HEK293T (cell line): ENCODE results near the gene COQ8A.
"Not testable (repeated sequence)": the region's sequence is repeated elsewhere in the genome, so short reads cannot be mapped to it uniquely, and the experiment has no call there.

Source experiments
- CTCF ChIA-PET: fragments of 350-600 bp; formaldehyde crosslinking; extraction: SDS; loops from one replicate; lab custom pipeline; 2021; ENCODE audit warnings: antibody characterized with exemption, inconsistent platforms; lab: Yijun Ruan, JAX
- POLR2A ChIA-PET: fragments of 350-600 bp; formaldehyde crosslinking; extraction: SDS; loops from one replicate; lab custom pipeline; 2020; ENCODE audit warnings: antibody characterized with exemption, inconsistent platforms; lab: Yijun Ruan, JAX
- DNase-seq: peaks from one replicate; pipeline ENCODE4 v3.0.0; 2012; ENCODE audit warnings: mixed read lengths; ENCODE audit errors: extremely low spot score
- ARNT ChIP-seq: fragments of 450-650 bp; IDR thresholded peaks from 2 replicates; pipeline ENCODE4 v1.6.1; 2017; ENCODE audit warnings: mild to moderate bottlenecking
- BHLHE40 ChIP-seq: fragments of 450-650 bp; IDR thresholded peaks from 2 replicates; pipeline ENCODE4 v1.6.1; 2016; ENCODE audit warnings: mild to moderate bottlenecking, moderate library complexity, borderline replicate concordance
- CTBP1 ChIP-seq: fragments of 450-650 bp; IDR thresholded peaks from 2 replicates; pipeline ENCODE4 v1.6.1; 2016; ENCODE audit warnings: borderline replicate concordance
- ELF4 ChIP-seq: fragments of 450-650 bp; IDR thresholded peaks from 2 replicates; pipeline ENCODE4 v1.6.1; 2017; ENCODE audit warnings: antibody characterized with exemption
- FOXA1 ChIP-seq: fragments of 450-650 bp; IDR thresholded peaks from 2 replicates; pipeline ENCODE4 v1.6.1; 2016; ENCODE audit warnings: mild to moderate bottlenecking
- FOXK2 ChIP-seq: fragments of 450-650 bp; IDR thresholded peaks from 2 replicates; pipeline ENCODE4 v1.6.1; 2016; ENCODE audit warnings: mild to moderate bottlenecking
- FOXM1 ChIP-seq: fragments of 450-650 bp; IDR thresholded peaks from 2 replicates; pipeline ENCODE4 v1.6.1; 2017; ENCODE audit warnings: mild to moderate bottlenecking, borderline replicate concordance
- HDGF ChIP-seq: fragments of 450-650 bp; IDR thresholded peaks from 2 replicates; pipeline ENCODE4 v1.6.1; 2017; ENCODE audit warnings: antibody characterized with exemption, borderline replicate concordance
- L3MBTL2 ChIP-seq: fragments of 450-650 bp; conservative IDR thresholded peaks from 2 replicates; pipeline ENCODE4 v1.6.1; 2016; ENCODE audit warnings: mild to moderate bottlenecking
- LEF1 ChIP-seq: fragments of 450-650 bp; IDR thresholded peaks from 2 replicates; pipeline ENCODE4 v1.6.1; 2017; ENCODE audit warnings: mild to moderate bottlenecking, borderline replicate concordance
- NFRKB ChIP-seq: fragments of 450-650 bp; IDR thresholded peaks from 2 replicates; pipeline ENCODE4 v1.6.1; 2016; ENCODE audit warnings: mild to moderate bottlenecking, moderate library complexity
- SP1 ChIP-seq: fragments of 450-650 bp; IDR thresholded peaks from 2 replicates; pipeline ENCODE4 v1.6.1; 2017
- SUZ12 ChIP-seq: fragments of 450-650 bp; IDR thresholded peaks from 2 replicates; pipeline ENCODE4 v1.6.1; 2016; ENCODE audit warnings: mild to moderate bottlenecking
- TARDBP ChIP-seq: fragments of 450-650 bp; IDR thresholded peaks from 2 replicates; pipeline ENCODE4 v1.6.1; 2016
- ZNF384 ChIP-seq: fragments of 450-650 bp; IDR thresholded peaks from 2 replicates; pipeline ENCODE4 v1.6.1; 2016
- TF ChIP-seq, protein P1 (sequence below): fragments of 450-650 bp; IDR thresholded peaks from 2 replicates; pipeline ENCODE4 v1.6.1; 2016

Gene COQ8A

DNA sequence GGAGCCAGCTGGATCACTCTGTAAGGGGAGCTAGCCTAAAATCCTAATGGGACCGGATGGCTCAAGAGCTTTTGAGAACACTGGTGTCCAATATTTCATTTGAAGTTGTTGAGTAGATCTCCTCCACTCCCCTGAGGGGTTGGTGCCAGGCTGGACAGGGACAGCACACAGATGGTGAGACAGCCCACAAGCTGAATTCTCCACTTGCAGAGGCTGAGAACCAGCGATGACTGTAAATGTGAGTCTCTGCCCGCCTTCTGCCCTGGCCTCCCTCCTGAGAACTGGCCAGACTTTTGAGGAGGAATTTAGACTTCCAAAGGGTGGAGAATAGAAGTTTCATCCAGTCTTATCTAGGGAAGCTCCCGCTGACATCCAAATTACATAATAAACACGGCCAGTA, 20.5 kb upstream of the COQ8A start:
- ChIA-PET POLR2A (no interaction called here), CTCF (no interaction called here)
- TF ChIP-seq NFRKB (no peak), ZNF384 (no peak), FOXK2 (no peak), LEF1 (no peak), FOXA1 (no peak), ELF4 (no peak), HDGF (no peak), CTBP1 (no peak), BHLHE40 (no peak), SUZ12 (no peak), FOXM1 (no peak), TARDBP (no peak), SP1 (no peak), L3MBTL2 (no peak)
- TF ChIP-seq, protein P1, sequence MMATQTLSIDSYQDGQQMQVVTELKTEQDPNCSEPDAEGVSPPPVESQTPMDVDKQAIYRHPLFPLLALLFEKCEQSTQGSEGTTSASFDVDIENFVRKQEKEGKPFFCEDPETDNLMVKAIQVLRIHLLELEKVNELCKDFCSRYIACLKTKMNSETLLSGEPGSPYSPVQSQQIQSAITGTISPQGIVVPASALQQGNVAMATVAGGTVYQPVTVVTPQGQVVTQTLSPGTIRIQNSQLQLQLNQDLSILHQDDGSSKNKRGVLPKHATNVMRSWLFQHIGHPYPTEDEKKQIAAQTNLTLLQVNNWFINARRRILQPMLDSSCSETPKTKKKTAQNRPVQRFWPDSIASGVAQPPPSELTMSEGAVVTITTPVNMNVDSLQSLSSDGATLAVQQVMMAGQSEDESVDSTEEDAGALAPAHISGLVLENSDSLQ, result no peak
- DNase-seq, result no peak

DNA sequence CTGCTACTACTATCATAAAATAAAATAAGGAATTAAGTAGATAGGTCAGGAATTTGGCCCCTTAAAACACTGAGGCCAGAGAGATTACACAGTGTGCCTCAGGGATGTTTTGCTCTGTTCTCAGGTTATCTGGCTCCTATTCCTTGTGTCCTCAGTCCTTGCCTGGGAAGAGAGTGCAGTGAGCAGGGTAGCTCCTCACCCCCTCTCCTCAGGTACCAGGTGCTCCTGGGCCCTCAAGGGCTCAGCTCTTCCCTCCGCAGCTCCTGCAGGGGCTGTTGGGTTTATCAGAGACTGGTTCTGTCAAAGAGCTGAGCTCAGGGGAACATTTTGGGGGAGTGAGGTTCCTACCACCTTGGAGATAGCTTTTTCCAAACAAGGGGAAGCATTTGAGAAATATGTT, 20.1 kb upstream of the COQ8A start:
- ChIA-PET POLR2A (no interaction called here), CTCF (no interaction called here)
- TF ChIP-seq, protein P1, result no peak
- no peak for TF ChIP-seq HDGF
- no peak for TF ChIP-seq FOXM1
- no peak for TF ChIP-seq ZNF384
- no peak for TF ChIP-seq TARDBP
- TF ChIP-seq CTBP1, result no peak
- no peak for DNase-seq

DNA sequence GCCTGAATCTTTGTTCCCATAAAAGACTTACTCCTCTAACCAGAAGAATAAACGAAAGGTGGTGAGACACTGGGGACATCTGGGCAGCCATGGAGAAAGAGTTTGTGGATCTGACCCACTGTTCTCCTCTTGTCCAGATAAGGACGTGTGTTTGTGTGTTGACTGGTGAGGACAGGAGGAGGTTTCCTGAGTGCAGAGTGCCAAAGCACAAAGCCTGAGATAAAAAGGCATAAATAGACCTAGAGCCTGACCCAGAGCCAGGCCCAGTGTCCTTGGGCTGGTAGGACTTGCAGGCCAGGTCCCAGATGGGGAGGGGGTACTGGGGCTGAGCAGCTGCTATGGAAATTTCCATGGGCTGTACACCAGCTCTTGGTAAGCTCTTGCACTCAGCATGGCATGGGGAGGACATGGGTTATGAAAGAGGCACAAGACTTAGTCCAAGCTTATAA, 19.6 kb upstream of the COQ8A start:
- ChIA-PET POLR2A (no interaction called here), CTCF (interaction anchor here (0.7 kb wide), 1 partner anchor 519 kb away, joined by 3 read pairs; no protein-coding TSS in a partner anchor)
- no peak for TF ChIP-seq HDGF
- TF ChIP-seq ARNT, result no peak
- TF ChIP-seq SUZ12, result no peak
- TF ChIP-seq CTBP1, result no peak
- no peak for TF ChIP-seq TARDBP
- TF ChIP-seq NFRKB, result no peak
- TF ChIP-seq, protein P1, result no peak
- no peak for TF ChIP-seq ELF4
- TF ChIP-seq FOXK2, result no peak
- no peak for TF ChIP-seq LEF1
- no peak for TF ChIP-seq FOXM1
- no peak for TF ChIP-seq ZNF384
- TF ChIP-seq BHLHE40, result no peak

DNA sequence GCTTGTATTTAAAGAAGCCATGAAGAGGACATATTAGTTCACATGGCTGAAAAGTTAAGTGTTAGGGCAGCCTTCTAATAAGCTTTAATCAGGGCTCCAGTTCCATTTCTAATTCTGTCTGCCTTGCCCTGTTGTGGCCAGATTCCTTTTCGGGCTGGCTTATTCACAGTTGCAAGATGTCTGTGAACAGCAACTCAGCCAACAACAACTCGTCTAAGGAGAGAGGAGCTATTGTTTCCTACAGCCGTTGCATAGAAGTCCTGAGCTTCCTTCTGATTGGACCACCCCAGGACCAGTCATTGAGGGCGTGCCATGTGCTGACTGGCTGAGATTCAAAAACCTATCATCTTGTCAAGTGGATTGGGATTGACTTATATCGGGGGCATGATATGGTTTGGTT, 18.6 kb upstream of the COQ8A start:
- POLR2A ChIA-PET, result no interaction called here
- no peak for TF ChIP-seq SP1
- no peak for TF ChIP-seq ARNT
- TF ChIP-seq, protein P1, result no peak
- TF ChIP-seq NFRKB, result no peak
- no peak for TF ChIP-seq TARDBP
- no peak for TF ChIP-seq FOXM1
- no peak for TF ChIP-seq FOXA1
- no peak for TF ChIP-seq HDGF
- TF ChIP-seq CTBP1, result no peak
- TF ChIP-seq ZNF384, result no peak
- TF ChIP-seq SUZ12, result no peak
- no peak for DNase-seq
- CTCF ChIA-PET, result no interaction called here

More for the DNA sequence above, 19.6 kb upstream of the COQ8A start:
- DNase-seq, result no peak

DNA sequence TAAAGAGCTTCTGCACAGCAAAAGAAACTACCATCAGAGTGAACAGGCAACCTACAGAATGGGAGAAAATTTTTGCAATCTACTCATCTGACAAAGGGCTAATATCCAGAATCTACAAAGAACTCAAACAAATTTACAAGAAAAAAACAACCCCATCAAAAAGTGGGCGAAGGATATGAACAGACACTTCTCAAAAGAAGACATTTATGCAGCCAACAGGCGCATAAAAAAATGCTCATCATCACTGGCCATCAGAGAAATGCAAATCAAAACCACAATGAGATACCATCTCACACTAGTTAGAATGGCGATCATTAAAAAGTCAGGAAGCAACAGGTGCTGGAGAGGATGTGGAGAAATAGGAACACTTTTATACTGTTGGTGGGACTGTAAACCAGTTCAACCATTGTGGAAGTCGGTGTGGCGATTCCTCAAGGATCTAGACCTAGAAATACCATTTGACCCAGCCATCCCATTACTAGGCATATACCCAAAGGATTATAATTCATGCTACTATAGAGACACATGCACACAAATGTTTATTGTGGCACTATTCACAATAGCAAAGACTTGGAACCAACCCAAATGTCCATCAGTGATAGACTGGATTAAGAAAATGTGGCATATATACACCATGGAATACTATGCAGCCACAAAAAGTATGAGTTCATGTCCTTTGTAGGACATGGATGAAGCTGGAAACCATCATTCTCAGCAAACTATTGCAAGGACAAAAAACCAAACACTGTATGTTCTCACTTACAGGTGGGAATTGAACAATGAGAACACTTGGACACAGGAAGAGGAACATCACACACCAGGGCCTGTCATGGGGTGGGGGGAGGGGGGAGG, 10.6 kb upstream of the COQ8A start:
- POLR2A ChIA-PET, CTCF ChIA-PET, DNase-seq: not testable (repeated sequence)

DNA sequence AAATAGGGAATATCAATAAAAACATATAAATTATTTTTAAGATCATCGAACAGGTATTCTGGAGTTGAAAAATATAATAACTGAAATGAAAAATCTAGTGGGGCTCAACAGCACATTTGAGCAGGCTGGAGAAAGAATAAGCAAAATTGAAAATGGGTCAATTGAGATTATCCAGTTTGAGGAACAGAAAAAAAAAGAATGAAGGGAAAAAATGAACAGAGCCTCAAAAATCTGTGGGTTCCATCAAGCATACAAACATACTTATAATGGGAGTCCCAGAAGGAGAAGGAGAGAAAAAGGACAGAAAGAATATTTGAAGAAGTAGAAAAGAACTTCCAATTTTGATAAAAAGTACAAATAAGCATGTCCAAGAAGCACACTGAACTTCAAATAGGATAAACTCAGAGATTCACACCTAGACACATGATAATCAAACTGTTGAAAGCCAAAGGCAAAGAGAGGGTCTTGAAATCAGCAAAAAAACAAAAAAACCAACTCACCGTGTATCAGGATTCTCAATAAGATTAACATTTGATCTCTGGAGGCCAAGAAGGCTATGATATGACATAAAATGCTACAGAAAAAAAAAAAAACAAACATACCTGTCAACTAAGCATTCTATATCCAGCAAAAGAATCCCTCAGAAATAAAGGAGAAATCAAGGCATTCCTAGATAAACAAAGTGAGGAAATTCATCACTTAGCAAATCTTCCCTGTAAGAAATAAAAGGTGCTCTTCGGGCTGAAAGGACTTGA, 5.4 kb upstream of the COQ8A start:
- no peak for DNase-seq
- CTCF ChIA-PET, result no interaction called here
- POLR2A ChIA-PET, result no interaction called here
- no peak for TF ChIP-seq NFRKB
- TF ChIP-seq FOXA1, result no peak
- TF ChIP-seq L3MBTL2, result no peak
- TF ChIP-seq ELF4, result no peak
- no peak for TF ChIP-seq ARNT
- no peak for TF ChIP-seq ZNF384
